Naive thymus-derived CD4-positive, alpha-beta T cell (primary cell): Measurements from ENCODE around the gene WNT7B. TPM values are rescaled to one million over a fixed set of nuclear protein-coding genes. Genes with fewer than 3 reads are reported as not detected.

Experiments used
- ATAC-seq: fragments of 150-1000 bp; cut with Tn5 transposase; 2 replicates; pipeline ENCODE4 v1.10.0; 2021; ENCODE audit warnings: mild to moderate bottlenecking, moderate library complexity
- CTCF ChIA-PET: fragments of 350-600 bp; sonication (Branson Sonifier 250); formaldehyde crosslinking; loops from one replicate; lab custom pipeline; 2021; ENCODE audit warnings: antibody characterized with exemption; lab: Charles Lee
- POLR2A ChIA-PET: fragments of 350-600 bp; sonication (Branson Sonifier 250); formaldehyde crosslinking; loops from one replicate; lab custom pipeline; 2021; ENCODE audit warnings: antibody characterized with exemption, inconsistent platforms; lab: Charles Lee
- DNase-seq, 9 donors: peaks; one replicate each; pipeline versions ENCODE4 v3.0.0 to v3.0.0-alpha.2; 2020 to 2022; ENCODE audit warnings: mixed read lengths in 1 of 9
- H3K27ac ChIP-seq: one replicate; pipeline ENCODE4 v1.7.0; 2013; ENCODE audit warnings: mild to moderate bottlenecking, low read depth, low read length, moderate library complexity
- H3K27me3 ChIP-seq, 2 donors: one replicate each; pipeline ENCODE4 v1.7.0; 2013; ENCODE audit warnings: low read length in 2 of 2, mild to moderate bottlenecking in 2 of 2, moderate library complexity in 2 of 2; ENCODE audit not compliant: control insufficient read depth in 2 of 2, insufficient read depth in 2 of 2
- H3K36me3 ChIP-seq, 3 experiments: 1 replicate in 2 of 3; 2 replicates in 1 of 3; pipeline ENCODE4 v1.7.0; 2013; ENCODE audit warnings: low read length in 3 of 3, mild to moderate bottlenecking in 3 of 3, moderate library complexity in 1 of 3; ENCODE audit not compliant: insufficient read depth in 3 of 3, control insufficient read depth in 2 of 3
- H3K4me1 ChIP-seq, 2 donors: one replicate each; pipeline ENCODE4 v1.7.0; 2013; ENCODE audit warnings: low read length in 2 of 2, mild to moderate bottlenecking in 2 of 2, moderate library complexity in 1 of 2; ENCODE audit not compliant: control insufficient read depth in 2 of 2, insufficient read depth in 2 of 2
- H3K4me3 ChIP-seq: 2 replicates; pipeline ENCODE4 v1.7.0; 2013; ENCODE audit warnings: mild to moderate bottlenecking, low read length
- H3K9me3 ChIP-seq, 3 experiments: 1 replicate in 2 of 3; 2 replicates in 1 of 3; pipeline ENCODE4 v1.7.0; 2013; ENCODE audit warnings: low read length in 3 of 3; ENCODE audit not compliant: control insufficient read depth in 2 of 3
- H3K27ac Mint-ChIP-seq, 9 donors: one replicate each; pipeline ENCODE4 v1.8.0; 2020 to 2022; ENCODE audit warnings: mixed read lengths in 9 of 9, mild to moderate bottlenecking in 8 of 9, moderate library complexity in 5 of 9, inconsistent platforms in 2 of 9
- H3K27me3 Mint-ChIP-seq, 5 donors: one replicate each; pipeline ENCODE4 v1.8.0; 2021 to 2022; ENCODE audit warnings: mixed read lengths in 5 of 5, mild to moderate bottlenecking in 1 of 5
- H3K36me3 Mint-ChIP-seq, 5 donors: one replicate each; pipeline ENCODE4 v1.8.0; 2020 to 2022; ENCODE audit warnings: mixed read lengths in 5 of 5, mild to moderate bottlenecking in 3 of 5, inconsistent platforms in 1 of 5
- H3K4me1 Mint-ChIP-seq, 7 donors: one replicate each; pipeline ENCODE4 v1.8.0; 2020 to 2022; ENCODE audit warnings: mixed read lengths in 7 of 7, mild to moderate bottlenecking in 3 of 7, inconsistent platforms in 1 of 7
- H3K4me3 Mint-ChIP-seq, 10 donors: one replicate each; pipeline ENCODE4 v1.8.0; 2020 to 2022; ENCODE audit warnings: mild to moderate bottlenecking in 10 of 10, mixed read lengths in 10 of 10, moderate library complexity in 6 of 10, inconsistent platforms in 2 of 10
- H3K9me3 Mint-ChIP-seq, 11 donors: one replicate each; pipeline ENCODE4 v1.8.0; 2020 to 2022; ENCODE audit warnings: mixed read lengths in 11 of 11, mild to moderate bottlenecking in 4 of 11, inconsistent platforms in 1 of 11, moderate library complexity in 1 of 11
- intact Hi-C, 2 donors: fragments of 100-400 bp; cut with micrococcal nuclease; formaldehyde crosslinking; loops; one replicate each; pipeline ENCODE4 v1.15.1; 2023
- polyA plus RNA-seq, 2 donors: library from polyadenylated mRNA; unstranded; fragments of 300-500 nt; fragmentation: Illumina TruSeq; gene quantifications; one replicate each; pipeline ENCODE4 v1.2.3, GENCODE V29; 2021
- total RNA-seq, 6 experiments: library from RNA in 5 of 6; stranded (reverse) in 5 of 6; gene quantifications; 1 replicate in 5 of 6; 2 replicates in 1 of 6; pipeline ENCODE4 v1.2.3 and lab custom pipeline; 2021 to 2026

The WNT7B gene
- total and polyA plus RNA-seq, 7 experiments from 2014 or later = not detected

DNA sequence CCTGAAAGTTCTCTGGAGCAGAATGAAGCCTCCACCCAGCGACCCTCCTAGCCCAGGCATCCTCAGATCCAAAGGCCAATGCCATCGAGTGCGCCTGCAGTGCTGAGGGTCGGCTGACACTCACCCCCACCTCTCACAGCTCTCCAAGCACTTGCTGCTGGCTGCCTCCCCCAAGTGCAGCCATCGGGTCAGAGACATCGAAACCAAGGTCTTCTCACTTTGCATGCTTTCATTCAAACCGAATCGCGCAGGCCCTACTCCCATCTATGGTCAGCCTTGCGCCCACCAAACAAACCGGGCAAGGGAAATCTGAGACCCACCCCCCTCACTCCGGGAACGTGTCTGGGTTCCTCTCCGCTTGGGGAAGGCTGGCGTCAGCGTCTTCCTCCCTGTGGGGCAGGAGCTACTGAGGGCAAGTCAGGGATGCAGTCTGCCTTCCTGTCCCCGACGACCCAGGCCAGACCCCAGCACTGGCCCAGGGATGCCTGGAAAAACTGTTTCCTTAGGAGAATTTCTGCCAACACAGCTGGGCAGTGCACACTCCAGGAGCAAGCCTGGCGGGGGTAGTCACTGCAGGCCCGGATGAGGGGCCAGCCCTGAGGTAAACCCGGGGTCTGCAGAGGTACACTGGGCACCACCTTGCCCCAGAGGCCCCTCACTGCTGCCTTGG lies 7.0 kb downstream of the WNT7B start:
- Histone ChIP-seq H3K36me3 (no peaks in the 10 kb centered on the region), H3K27me3 (peaks cover 0 to 8% of the 10 kb centered on the region in 2 donors), H3K27ac (no peak overlapping the region), H3K4me1 (no peaks in the 10 kb centered on the region), H3K9me3 (no peaks in the 10 kb centered on the region), H3K4me3 (no peak overlapping the region)
- H3K27me3 Mint-ChIP-seq = peaks cover 37 to 65% (median 50%) of the 10 kb centered on the region in 5 donors
- no peaks in the 10 kb centered on the region for H3K9me3 Mint-ChIP-seq
- intact Hi-C loops = no loop called here
- ChIA-PET CTCF (no interaction called here), POLR2A (no interaction called here)
- H3K27ac Mint-ChIP-seq = no peak overlapping the region
- H3K4me1 Mint-ChIP-seq = peaks cover 0 to 8% (median 3%) of the 10 kb centered on the region in 7 donors
- ATAC-seq (no peak), DNase-seq (no peak)
- no peaks in the 10 kb centered on the region for H3K36me3 Mint-ChIP-seq
- H3K4me3 Mint-ChIP-seq = peak overlapping the region in 1 of 10 donors; percentile 19

DNA sequence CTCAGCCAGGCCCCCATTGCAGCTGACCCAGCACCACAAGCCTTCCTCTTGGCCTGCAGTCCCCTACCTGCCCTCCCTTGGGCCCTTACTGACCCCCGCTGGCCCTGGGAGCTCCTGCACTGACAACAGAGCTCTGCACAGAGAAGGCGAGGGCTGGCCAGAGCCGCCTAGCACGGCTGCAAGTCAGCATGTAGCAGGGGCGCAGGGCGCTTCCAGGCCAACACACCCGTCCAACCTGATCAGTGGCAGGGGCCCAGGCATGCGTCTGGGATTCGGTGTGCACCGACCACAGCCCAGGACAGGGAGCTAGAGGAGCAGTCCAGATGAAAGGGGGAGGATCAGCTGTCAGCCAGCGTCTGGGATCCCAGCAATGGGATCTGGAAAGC lies 7.6 kb downstream of the WNT7B start:
- Mint-ChIP-seq H3K27me3 (peaks cover 32 to 64% (median 49%) of the 10 kb centered on the region in 5 donors), H3K36me3 (no peaks in the 10 kb centered on the region), H3K9me3 (no peaks in the 10 kb centered on the region), H3K4me3 (peak overlapping the region in 1 of 10 donors; percentile 19), H3K27ac (no peak overlapping the region), H3K4me1 (peaks cover 0 to 6% (median 0%) of the 10 kb centered on the region in 7 donors)
- DNase-seq = no peak
- Histone ChIP-seq H3K27me3 (peaks cover 0 to 8% of the 10 kb centered on the region in 2 donors), H3K36me3 (no peaks in the 10 kb centered on the region), H3K4me1 (no peaks in the 10 kb centered on the region), H3K27ac (no peak overlapping the region), H3K4me3 (no peak overlapping the region), H3K9me3 (no peaks in the 10 kb centered on the region)
- intact Hi-C loops = no loop called here
- ATAC-seq = no peak
- CTCF ChIA-PET = no interaction called here
- POLR2A ChIA-PET = no interaction called here

DNA sequence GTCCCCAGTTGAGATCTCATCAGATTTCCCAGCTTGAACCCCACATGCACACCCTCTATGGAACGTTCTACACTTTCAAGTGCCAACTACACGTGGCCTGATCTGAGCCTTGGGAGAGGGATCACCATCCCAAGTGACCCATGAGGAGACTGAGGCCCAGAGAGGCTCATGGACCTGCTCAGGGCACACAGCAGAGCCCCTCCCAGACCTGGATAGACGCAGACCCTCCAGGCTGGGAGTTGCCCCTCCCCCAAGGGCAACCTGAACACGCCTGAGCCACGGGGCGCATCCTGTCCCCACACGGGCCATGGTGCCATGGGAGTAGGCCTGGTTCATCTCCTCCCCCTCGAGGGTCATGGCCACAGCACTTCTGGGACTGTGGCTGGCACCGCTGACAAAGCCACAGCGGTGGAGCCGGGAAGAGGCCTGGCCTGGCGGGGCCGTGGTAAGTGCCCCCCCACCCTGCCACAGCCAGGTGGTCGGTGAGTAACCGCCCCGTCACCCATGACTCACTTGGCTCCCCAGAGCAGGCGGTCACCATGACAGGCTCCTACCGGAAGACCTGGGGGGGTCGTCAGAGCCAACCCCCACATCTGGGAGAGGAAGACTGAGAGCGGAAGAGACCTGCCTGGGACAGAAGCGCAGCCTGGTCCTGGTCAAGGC lies 8.1 kb downstream of the WNT7B start:
- H3K36me3 Mint-ChIP-seq = no peaks in the 10 kb centered on the region

DNA sequence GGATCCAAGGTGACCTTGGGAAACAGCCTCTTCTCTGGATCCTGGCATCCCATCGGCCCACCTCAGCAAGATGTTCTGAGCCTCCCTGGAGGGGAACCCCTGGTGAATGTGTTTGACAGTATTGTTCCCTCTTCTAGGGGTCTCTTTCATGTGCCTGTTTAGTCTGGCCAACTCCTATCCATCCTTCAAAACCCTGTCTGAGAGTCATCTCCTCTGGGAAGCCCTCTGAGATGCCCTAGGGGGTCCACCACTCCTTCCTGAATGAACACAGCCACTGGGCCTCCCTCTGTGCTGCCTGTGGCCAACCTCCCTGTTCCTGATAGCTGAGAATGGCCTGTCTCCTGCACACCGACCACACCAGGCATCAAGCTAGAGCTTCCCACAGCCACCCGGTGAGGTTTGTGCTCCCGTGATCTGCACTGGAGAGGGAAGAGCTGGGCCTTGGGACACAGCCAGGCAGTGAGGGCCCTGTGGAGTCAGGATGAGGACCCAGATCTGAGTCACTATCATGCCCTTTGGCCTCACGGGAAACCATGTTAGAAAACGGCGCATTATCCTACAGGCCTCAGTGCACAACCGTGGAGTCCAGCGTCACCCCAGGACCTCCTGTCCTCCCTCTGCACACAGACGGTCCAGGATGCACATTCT lies 8.8 kb downstream of the WNT7B start:
- H3K27ac ChIP-seq = no peak overlapping the region
- Mint-ChIP-seq H3K4me3 (no peak overlapping the region), H3K36me3 (no peaks in the 10 kb centered on the region), H3K27ac (no peak overlapping the region), H3K4me1 (peaks cover 0 to 5% (median 0%) of the 10 kb centered on the region in 7 donors), H3K9me3 (no peaks in the 10 kb centered on the region), H3K27me3 (peaks cover 22 to 51% (median 36%) of the 10 kb centered on the region in 5 donors)
- H3K27me3 ChIP-seq = peaks cover 0 to 2% of the 10 kb centered on the region in 2 donors
- no peaks in the 10 kb centered on the region for H3K9me3 ChIP-seq
- ChIA-PET POLR2A (no interaction called here), CTCF (no interaction called here)
- ATAC-seq (no peak), DNase-seq (no peak)
- H3K4me3 ChIP-seq = no peak overlapping the region
- intact Hi-C loops = no loop called here
- no peaks in the 10 kb centered on the region for H3K4me1 ChIP-seq
- H3K36me3 ChIP-seq = no peaks in the 10 kb centered on the region

More for the DNA sequence above, 8.1 kb downstream of the WNT7B start:
- Mint-ChIP-seq H3K27ac (no peak overlapping the region), H3K9me3 (no peaks in the 10 kb centered on the region), H3K4me1 (peaks cover 0 to 6% (median 0%) of the 10 kb centered on the region in 7 donors), H3K4me3 (no peak overlapping the region), H3K27me3 (peaks cover 27 to 59% (median 44%) of the 10 kb centered on the region in 5 donors)
- no peak overlapping the region for H3K4me3 ChIP-seq
- ChIA-PET POLR2A (no interaction called here), CTCF (no interaction called here)
- H3K4me1 ChIP-seq = no peaks in the 10 kb centered on the region
- no peaks in the 10 kb centered on the region for H3K9me3 ChIP-seq
- no peak for DNase-seq
- H3K36me3 ChIP-seq = no peaks in the 10 kb centered on the region
- no peak for ATAC-seq
- H3K27me3 ChIP-seq = peaks cover 0 to 4% of the 10 kb centered on the region in 2 donors
- intact Hi-C loops = no loop called here
- no peak overlapping the region for H3K27ac ChIP-seq

DNA sequence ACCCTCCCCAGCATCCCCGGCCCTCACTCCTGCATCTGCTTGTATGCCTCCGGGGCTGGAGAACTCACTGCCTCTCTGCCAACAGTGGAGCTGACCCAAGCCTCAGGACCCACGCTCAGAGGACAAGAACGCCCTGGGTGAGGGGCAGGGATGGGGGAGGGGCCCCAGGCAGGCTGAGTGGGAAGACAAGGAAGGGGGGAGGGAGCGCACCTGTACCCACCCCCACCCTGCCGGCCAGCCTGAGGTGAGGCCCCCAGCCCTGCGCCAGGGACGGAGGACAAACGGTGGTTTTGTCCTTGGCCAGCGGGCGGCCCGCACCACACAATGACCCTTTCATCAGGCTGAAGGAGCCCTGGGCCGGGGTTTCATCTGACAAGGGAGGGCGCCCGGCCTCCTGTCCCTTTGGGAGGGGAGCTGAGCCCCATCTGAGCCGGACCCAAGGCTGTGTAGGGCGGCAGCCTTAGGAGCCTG lies 10.0 kb downstream of the WNT7B start:
- intact Hi-C loops = no loop called here
- H3K36me3 ChIP-seq = no peaks in the 10 kb centered on the region
- ChIA-PET CTCF (no interaction called here), POLR2A (no interaction called here)
- H3K4me3 ChIP-seq = no peak overlapping the region
- H3K9me3 Mint-ChIP-seq = no peaks in the 10 kb centered on the region
- no peak overlapping the region for H3K4me3 Mint-ChIP-seq
- ATAC-seq (no peak), DNase-seq (no peak)
- no peaks in the 10 kb centered on the region for H3K9me3 ChIP-seq
- H3K27me3 Mint-ChIP-seq = peaks cover 19 to 48% (median 32%) of the 10 kb centered on the region in 5 donors
- H3K27ac ChIP-seq = no peak overlapping the region
- no peak overlapping the region for H3K27ac Mint-ChIP-seq
- H3K4me1 Mint-ChIP-seq = peaks cover 0 to 4% (median 0%) of the 10 kb centered on the region in 7 donors
- H3K4me1 ChIP-seq = no peaks in the 10 kb centered on the region
- no peaks in the 10 kb centered on the region for H3K36me3 Mint-ChIP-seq
- H3K27me3 ChIP-seq = peaks cover 0 to 2% of the 10 kb centered on the region in 2 donors

DNA sequence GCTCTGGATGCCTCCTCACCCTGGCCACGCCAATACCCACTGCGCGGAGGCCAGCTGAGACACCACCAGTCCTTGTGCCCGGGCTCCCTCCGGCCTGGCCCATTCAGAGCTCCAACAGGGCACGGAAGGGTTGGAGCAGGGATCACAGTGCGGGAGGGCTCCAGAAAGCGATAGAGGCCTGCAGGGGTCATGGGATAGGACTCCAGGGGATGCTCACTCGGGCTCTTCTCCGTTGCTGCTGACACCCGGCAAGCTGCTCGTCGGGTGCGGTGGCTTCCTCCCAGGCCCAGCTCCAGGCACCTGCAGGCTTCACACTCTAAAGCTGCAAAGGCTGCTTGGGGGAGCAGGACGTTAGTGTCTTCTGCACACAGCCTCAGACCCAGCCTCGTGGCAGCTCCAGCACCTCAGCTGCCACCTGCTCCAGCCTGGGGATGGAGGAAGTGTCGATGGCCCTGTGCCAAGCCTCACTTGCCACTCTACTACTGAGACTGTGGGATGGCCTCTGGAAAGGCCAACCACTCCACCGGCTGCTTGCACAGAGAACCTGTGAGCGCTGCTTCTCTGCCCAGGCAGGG lies 10.6 kb downstream of the WNT7B start:
- Mint-ChIP-seq H3K27ac (no peak overlapping the region), H3K36me3 (no peaks in the 10 kb centered on the region), H3K9me3 (no peaks in the 10 kb centered on the region), H3K4me3 (no peak overlapping the region), H3K27me3 (peaks cover 19 to 48% (median 32%) of the 10 kb centered on the region in 5 donors), H3K4me1 (peaks cover 0 to 4% (median 0%) of the 10 kb centered on the region in 7 donors)
- Histone ChIP-seq H3K9me3 (no peaks in the 10 kb centered on the region), H3K4me3 (no peak overlapping the region), H3K27ac (no peak overlapping the region), H3K36me3 (no peaks in the 10 kb centered on the region), H3K27me3 (peaks cover 0 to 2% of the 10 kb centered on the region in 2 donors), H3K4me1 (no peaks in the 10 kb centered on the region)
- DNase-seq = no peak
- ATAC-seq = no peak
- CTCF ChIA-PET = no interaction called here
- POLR2A ChIA-PET = no interaction called here
- intact Hi-C loops = no loop called here
